Measurements from ENCODE around the gene C1orf35.

Gene C1orf35

GRCh38 chr1:228062085-228062791, 40.9 kb downstream of the C1orf35 start:
- DNase-seq, result no peak

GRCh38 chr1:228061411-228062084, 41.6 kb downstream of the C1orf35 start:
- DNase-seq, result no peak

GRCh38 chr1:228060458-228061190, 42.5 kb downstream of the C1orf35 start:
- no peak for DNase-seq

- DNase-seq, result peak; percentile 92
These were observed 43.3 kb downstream of the C1orf35 start for GRCh38 chr1:228059634-228060457.

- peak; percentile 53 for DNase-seq
These were observed 44.0 kb downstream of the C1orf35 start for GRCh38 chr1:228058949-228059633.

- DNase-seq, result no peak
These were observed 44.8 kb downstream of the C1orf35 start for GRCh38 chr1:228058172-228058948.

All from activated CD4-positive, alpha-beta T cell treated with anti-CD3 and anti-CD28 coated beads for 48 hours (primary cell).